Parathyroid adenoma (tissue), 2 donors: ENCODE measurements around the gene PSD4.

Source experiments
- H2AFZ ChIP-seq: fragments of 300-600 bp; sonication (generic); one replicate; pipeline ENCODE4 v1.7.0; 2017; ENCODE audit warnings: antibody characterized with exemption, mild to moderate bottlenecking
- H3K27ac ChIP-seq: fragments of 300-600 bp; sonication (generic); one replicate; pipeline ENCODE4 v1.7.0; 2017
- H3K27me3 ChIP-seq: fragments of 300-600 bp; sonication (generic); one replicate; pipeline ENCODE4 v1.7.0; 2017; ENCODE audit warnings: low read length; ENCODE audit not compliant: control insufficient read depth, insufficient read depth
- H3K36me3 ChIP-seq: fragments of 300-600 bp; sonication (generic); one replicate; pipeline ENCODE4 v1.7.0; 2017; ENCODE audit warnings: low read length; ENCODE audit not compliant: control insufficient read depth, insufficient read depth
- H3K4me1 ChIP-seq: fragments of 300-600 bp; sonication (generic); one replicate; pipeline ENCODE4 v1.7.0; 2017; ENCODE audit warnings: control low read depth
- H3K4me2 ChIP-seq: fragments of 300-600 bp; sonication (generic); one replicate; pipeline ENCODE4 v1.7.0; 2017; ENCODE audit warnings: low read length
- H3K4me3 ChIP-seq: fragments of 300-600 bp; sonication (generic); one replicate; pipeline ENCODE4 v1.7.0; 2017; ENCODE audit warnings: low read depth, low read length
- H3K79me2 ChIP-seq: fragments of 300-600 bp; sonication (generic); one replicate; pipeline ENCODE4 v1.7.0; 2017; ENCODE audit warnings: control low read depth
- H3K9ac ChIP-seq: fragments of 300-600 bp; sonication (generic); one replicate; pipeline ENCODE4 v1.7.0; 2017; ENCODE audit warnings: mild to moderate bottlenecking
- H3K9me3 ChIP-seq: fragments of 300-600 bp; sonication (generic); one replicate; pipeline ENCODE4 v1.7.0; 2017; ENCODE audit warnings: low read length; ENCODE audit not compliant: control insufficient read depth
- CTCF ChIP-seq: fragments of 300-600 bp; sonication (generic); IDR thresholded peaks from one replicate; pipeline ENCODE4 v1.7.0; 2017; ENCODE audit warnings: antibody characterized with exemption, mild to moderate bottlenecking
- donor health status: primary hyperparathyroidism.

Gene PSD4

GRCh38 chr2:113174376-113174750, 592 bp downstream of the PSD4 start:
- Histone ChIP-seq H3K79me2 (no peaks in the 10 kb centered on the region), H3K4me2 (no peak overlapping the region), H3K27ac (no peak overlapping the region), H3K4me3 (no peak overlapping the region), H3K4me1 (peaks cover 22% of the 10 kb centered on the region), H3K36me3 (no peaks in the 10 kb centered on the region), H3K27me3 (no peaks in the 10 kb centered on the region), H3K9me3 (no peaks in the 10 kb centered on the region), H3K9ac (no peak overlapping the region), H2AFZ (no peak overlapping the region)
- no peak for TF ChIP-seq CTCF

- Histone ChIP-seq H3K9me3 (no peaks in the 10 kb centered on the region), H3K27me3 (no peaks in the 10 kb centered on the region), H3K4me3 (peak overlapping the region; percentile 7), H3K4me2 (no peak overlapping the region), H3K36me3 (no peaks in the 10 kb centered on the region), H3K9ac (no peak overlapping the region), H3K27ac (peak overlapping the region; percentile 82), H2AFZ (no peak overlapping the region), H3K4me1 (peaks cover 22% of the 10 kb centered on the region), H3K79me2 (no peaks in the 10 kb centered on the region)
- no peak for TF ChIP-seq CTCF
Observed at GRCh38 chr2:113175042-113175628, 1.4 kb downstream of the PSD4 start.

GRCh38 chr2:113175736-113176695, 2.2 kb downstream of the PSD4 start:
- no peak for TF ChIP-seq CTCF
- no peak overlapping the region for H3K9ac ChIP-seq
- no peaks in the 10 kb centered on the region for H3K79me2 ChIP-seq
- no peaks in the 10 kb centered on the region for H3K27me3 ChIP-seq
- H3K4me3 ChIP-seq, result no peak overlapping the region
- H3K27ac ChIP-seq, result peak overlapping the region; percentile 82
- peak overlapping the region; percentile 20 for H3K4me2 ChIP-seq
- peak overlapping the region; percentile 61 for H2AFZ ChIP-seq
- no peaks in the 10 kb centered on the region for H3K36me3 ChIP-seq
- no peaks in the 10 kb centered on the region for H3K9me3 ChIP-seq
- peaks cover 22% of the 10 kb centered on the region for H3K4me1 ChIP-seq

GRCh38 chr2:113176696-113177355, 3.1 kb downstream of the PSD4 start:
- Histone ChIP-seq H3K27me3 (no peaks in the 10 kb centered on the region), H3K36me3 (no peaks in the 10 kb centered on the region), H3K9me3 (no peaks in the 10 kb centered on the region), H2AFZ (peak overlapping the region; percentile 61), H3K4me2 (peak overlapping the region; percentile 20), H3K79me2 (no peaks in the 10 kb centered on the region), H3K9ac (no peak overlapping the region), H3K27ac (peak overlapping the region; percentile 82), H3K4me1 (peaks cover 25% of the 10 kb centered on the region), H3K4me3 (no peak overlapping the region)
- peak; percentile 46 for TF ChIP-seq CTCF
